Body of pancreas (tissue), 4 donors: ENCODE results near the gene KDM4B. TPM values are rescaled to one million over a fixed set of nuclear protein-coding genes. Genes with fewer than 3 reads are reported as not detected.

Source experiments
- ATAC-seq: fragments of 150-250 bp; one replicate; pipeline ENCODE4 v1.9.1; 2016
- DNase-seq, 4 donors: peaks; one replicate each; pipeline ENCODE4 v3.0.0-alpha.2; 2019
- H3K27ac ChIP-seq, 4 donors: fragments of 200-600 bp; sonication (generic); 1 replicate in 3 of 4; 2 replicates in 1 of 4; pipeline versions ENCODE4 v1.5.1 to v1.6.1; 2016 to 2019; ENCODE audit warnings: mild to moderate bottlenecking in 1 of 4, mixed read lengths in 1 of 4, moderate library complexity in 1 of 4
- H3K27me3 ChIP-seq, 2 donors: fragments of 200-600 bp; sonication (generic); one replicate each; pipeline ENCODE4 v1.6.0; 2016; ENCODE audit warnings: mild to moderate bottlenecking in 1 of 2
- H3K36me3 ChIP-seq, 2 donors: fragments of 200-600 bp; sonication (generic); replicated peaks in 1 of 2; 2 replicates each; pipeline ENCODE4 v1.5.1; 2016; ENCODE audit warnings: low read depth in 2 of 2; ENCODE audit not compliant: insufficient read depth in 1 of 2
- H3K4me1 ChIP-seq: fragments of 200-600 bp; sonication (generic); one replicate; pipeline ENCODE4 v1.6.0; 2016
- H3K4me3 ChIP-seq, 2 donors: fragments of 200-600 bp; sonication (generic); 1 replicate in 1 of 2; 2 replicates in 1 of 2; pipeline ENCODE4 v1.5.1; 2016 to 2019
- H3K9me3 ChIP-seq, 3 donors: fragments of 200-600 bp; sonication (generic); 1 replicate in 2 of 3; 2 replicates in 1 of 3; pipeline ENCODE4 v1.5.1; 2016
- CTCF ChIP-seq, 7 experiments: fragments of 450-650 bp in 4 of 7; fragments of 200-600 bp in 3 of 7; sonication (generic) in 3 of 7; IDR thresholded peaks; one replicate each; pipeline ENCODE4 v1.5.1; 2016 to 2019; ENCODE audit warnings: antibody characterized with exemption in 7 of 7
- POLR2A ChIP-seq, 3 donors: fragments of 450-650 bp; IDR thresholded peaks; one replicate each; pipeline ENCODE4 v1.6.1; 2016; ENCODE audit warnings: antibody characterized with exemption in 3 of 3, mild to moderate bottlenecking in 2 of 3
- WGBS, 2 donors: methylation state at CpG; one replicate each; pipeline ENCODE4 v1.1.5; 2017; 5-methylcytosine and 5-hydroxymethylcytosine counted together
- intact Hi-C: fragments of 100-400 bp; cut with DNase I; formaldehyde crosslinking; loops from one replicate; pipeline ENCODE4 v1.15.1; 2023
- total RNA-seq, 2 donors: library from RNA; depleted of rRNA; stranded (reverse); fragments of >200 nt; gene quantifications; one replicate each; pipeline ENCODE4 v1.1.0, GENCODE V29; 2016

KDM4B gene
- total RNA-seq, 2 donors from 2014 or later, result 18.9 to 35.3 TPM

GRCh38 chr19:5068233-5069072, 99.5 kb downstream of the KDM4B start:
- 82 to 95% methylated on average over 21 to 39 of the region's 39 CpGs for WGBS, 2 donors
- ATAC-seq (no peak), DNase-seq (no peak)
- H3K4me1 ChIP-seq, result peaks cover 16% of the 10 kb centered on the region
- intact Hi-C loops, result no loop called here
- H3K4me3 ChIP-seq, result no peak overlapping the region
- no peak for TF ChIP-seq POLR2A (IDR thresholded peaks at IDR 0.05)
- no peak for TF ChIP-seq CTCF (IDR thresholded peaks at IDR 0.05)
- H3K36me3 ChIP-seq, result peaks cover 0 to 4% of the 10 kb centered on the region in 2 donors
- H3K27ac ChIP-seq, result peak overlapping the region in 1 of 4 donors; percentile 13
- H3K27me3 ChIP-seq, result no peaks in the 10 kb centered on the region
- no peaks in the 10 kb centered on the region for H3K9me3 ChIP-seq

GRCh38 chr19:5070331-5070730, 101.4 kb downstream of the KDM4B start:
- H3K27me3 ChIP-seq, result no peaks in the 10 kb centered on the region
- 93 to 95% methylated on average over 17 of the region's 17 CpGs for WGBS, 2 donors
- intact Hi-C loops, result no loop called here
- H3K27ac ChIP-seq, result no peak overlapping the region
- TF ChIP-seq POLR2A (IDR thresholded peaks at IDR 0.05), result no peak
- TF ChIP-seq CTCF (IDR thresholded peaks at IDR 0.05), result no peak
- H3K4me1 ChIP-seq, result peaks cover 16% of the 10 kb centered on the region
- ATAC-seq, result no peak
- no peak for DNase-seq
- H3K36me3 ChIP-seq, result peaks cover 0 to 3% of the 10 kb centered on the region in 2 donors
- no peak overlapping the region for H3K4me3 ChIP-seq
- H3K9me3 ChIP-seq, result no peaks in the 10 kb centered on the region

GRCh38 chr19:5070930-5071329, 102.0 kb downstream of the KDM4B start:
- no peak overlapping the region for H3K27ac ChIP-seq
- DNase-seq, result no peak
- intact Hi-C loops, result no loop called here
- H3K27me3 ChIP-seq, result no peaks in the 10 kb centered on the region
- H3K36me3 ChIP-seq, result peaks cover 0 to 3% of the 10 kb centered on the region in 2 donors
- 85 to 94% methylated on average over 16 to 19 of the region's 19 CpGs for WGBS, 2 donors
- no peak for TF ChIP-seq CTCF (IDR thresholded peaks at IDR 0.05)
- TF ChIP-seq POLR2A (IDR thresholded peaks at IDR 0.05), result no peak
- no peaks in the 10 kb centered on the region for H3K9me3 ChIP-seq
- peaks cover 16% of the 10 kb centered on the region for H3K4me1 ChIP-seq
- no peak overlapping the region for H3K4me3 ChIP-seq
- no peak for ATAC-seq

- peaks cover 16% of the 10 kb centered on the region for H3K4me1 ChIP-seq
- no peak overlapping the region for H3K4me3 ChIP-seq
- TF ChIP-seq POLR2A (IDR thresholded peaks at IDR 0.05), result no peak
- no peak for TF ChIP-seq CTCF (IDR thresholded peaks at IDR 0.05)
- ATAC-seq (no peak), DNase-seq (no peak)
- H3K27me3 ChIP-seq, result no peaks in the 10 kb centered on the region
- intact Hi-C loops, result no loop called here
- H3K36me3 ChIP-seq, result peaks cover 0 to 3% of the 10 kb centered on the region in 2 donors
- WGBS, 2 donors, result 94 to 98% methylated on average over 2 to 8 of the region's 8 CpGs
- H3K27ac ChIP-seq, result no peak overlapping the region
- H3K9me3 ChIP-seq, result no peaks in the 10 kb centered on the region
These were observed 102.7 kb downstream of the KDM4B start for GRCh38 chr19:5071579-5071978.

GRCh38 chr19:5072115-5072514, 103.2 kb downstream of the KDM4B start:
- DNase-seq (no peak), ATAC-seq (no peak)
- Histone ChIP-seq H3K36me3 (peaks cover 0 to 3% of the 10 kb centered on the region in 2 donors), H3K27ac (no peak overlapping the region), H3K4me3 (no peak overlapping the region), H3K9me3 (no peaks in the 10 kb centered on the region), H3K27me3 (no peaks in the 10 kb centered on the region), H3K4me1 (peaks cover 16% of the 10 kb centered on the region)
- TF ChIP-seq CTCF (IDR thresholded peaks at IDR 0.05) (no peak), POLR2A (IDR thresholded peaks at IDR 0.05) (no peak)
- 74 to 92% methylated on average over 11 of the region's 11 CpGs for WGBS, 2 donors
- intact Hi-C loops, result no loop called here
